ENCODE data around the gene CBFA2T3.

The CBFA2T3 gene

GRCh38 chr16:88993946-88994600 is 17.1 kb upstream of the CBFA2T3 start:
- Histone ChIP-seq H3K9me3 (peaks cover 0 to 23% (median 23%) of the 10 kb centered on the region in 3 donors), H3K27ac (no peak overlapping the region), H3K27me3 (peaks cover 0 to 71% of the 10 kb centered on the region in 2 donors), H3K36me3 (no peaks in the 10 kb centered on the region), H3K4me1 (no peaks in the 10 kb centered on the region), H3K4me3 (no peak overlapping the region)
- no peak for DNase-seq
- no peak for TF ChIP-seq CTCF (IDR thresholded peaks at IDR 0.05)
- intact Hi-C loops (cut with DNase I; ENCODE audit: low total_unique reads), result loop anchor here (10.0 kb wide), 1 partner anchor 59 kb away; no protein-coding TSS in a partner anchor

- H3K27me3 ChIP-seq, result peaks cover 0 to 74% of the 10 kb centered on the region in 2 donors
- peaks cover 0 to 16% (median 15%) of the 10 kb centered on the region in 3 donors for H3K9me3 ChIP-seq
- H3K4me3 ChIP-seq, result no peak overlapping the region
- TF ChIP-seq CTCF (IDR thresholded peaks at IDR 0.05), result no peak
- intact Hi-C loops (cut with DNase I; ENCODE audit: low total_unique reads), result loop anchor here (10.0 kb wide), 1 partner anchor 58 kb away; no protein-coding TSS in a partner anchor
- no peaks in the 10 kb centered on the region for H3K4me1 ChIP-seq
- no peak for DNase-seq
- H3K27ac ChIP-seq, result no peak overlapping the region
- H3K36me3 ChIP-seq, result no peaks in the 10 kb centered on the region
Measured at GRCh38 chr16:88993166-88993761, 16.3 kb upstream of the CBFA2T3 start.

GRCh38 chr16:88992351-88993165 is 15.6 kb upstream of the CBFA2T3 start:
- no peaks in the 10 kb centered on the region for H3K4me1 ChIP-seq
- intact Hi-C loops (cut with DNase I; ENCODE audit: low total_unique reads), result loop anchor here (10.0 kb wide), 1 partner anchor 58 kb away; no protein-coding TSS in a partner anchor
- H3K9me3 ChIP-seq, result peaks cover 0 to 9% (median 8%) of the 10 kb centered on the region in 3 donors
- H3K27me3 ChIP-seq, result peaks cover 0 to 74% of the 10 kb centered on the region in 2 donors
- H3K4me3 ChIP-seq, result no peak overlapping the region
- no peak overlapping the region for H3K27ac ChIP-seq
- DNase-seq, result no peak
- no peaks in the 10 kb centered on the region for H3K36me3 ChIP-seq
- no peak for TF ChIP-seq CTCF (IDR thresholded peaks at IDR 0.05)

GRCh38 chr16:88991813-88992350 is 14.9 kb upstream of the CBFA2T3 start:
- no peak for TF ChIP-seq CTCF (IDR thresholded peaks at IDR 0.05)
- no peak overlapping the region for H3K4me3 ChIP-seq
- no peak overlapping the region for H3K27ac ChIP-seq
- no peaks in the 10 kb centered on the region for H3K4me1 ChIP-seq
- H3K9me3 ChIP-seq, result peaks cover 0 to 3% (median 1%) of the 10 kb centered on the region in 3 donors
- intact Hi-C loops (cut with DNase I; ENCODE audit: low total_unique reads), result loop anchor here (10.0 kb wide), 1 partner anchor 57 kb away; no protein-coding TSS in a partner anchor
- no peaks in the 10 kb centered on the region for H3K36me3 ChIP-seq
- no peak for DNase-seq
- peaks cover 0 to 74% of the 10 kb centered on the region in 2 donors for H3K27me3 ChIP-seq

- H3K4me3 ChIP-seq, result no peak overlapping the region
- H3K9me3 ChIP-seq, result no peaks in the 10 kb centered on the region
- DNase-seq, result no peak
- no peaks in the 10 kb centered on the region for H3K36me3 ChIP-seq
- intact Hi-C loops (cut with DNase I; ENCODE audit: low total_unique reads), result loop anchor here (10.0 kb wide), 1 partner anchor 55 kb away; no protein-coding TSS in a partner anchor
- H3K4me1 ChIP-seq, result no peaks in the 10 kb centered on the region
- peaks cover 0 to 73% of the 10 kb centered on the region in 2 donors for H3K27me3 ChIP-seq
- TF ChIP-seq CTCF (IDR thresholded peaks at IDR 0.05), result no peak
- no peak overlapping the region for H3K27ac ChIP-seq
Measured at GRCh38 chr16:88989852-88990547, 13.0 kb upstream of the CBFA2T3 start.
